Choroid plexus epithelial cell (primary cell): ENCODE measurements around the gene RANBP3.

Experiments used
- DNase-seq: peaks from one replicate; pipeline ENCODE4 v3.0.0-alpha.2; 2010; ENCODE audit warnings: low read depth
- H3K4me3 ChIP-seq: 2 replicates; pipeline ENCODE4 v1.5.1; 2011; ENCODE audit warnings: low read depth, mild to moderate bottlenecking, control low read depth, low read length, moderate library complexity
- CTCF ChIP-seq: conservative IDR thresholded peaks from 2 replicates; pipeline ENCODE4 v1.5.1; 2011; ENCODE audit warnings: low read depth, mild to moderate bottlenecking, control low read depth, inconsistent platforms, low read length, moderate library complexity

RANBP3 gene

GRCh38 chr19:5931251-5931650, 46.7 kb downstream of the RANBP3 start:
- TF ChIP-seq CTCF: no peak
- no peak overlapping the region for H3K4me3 ChIP-seq
- DNase-seq: no peak

- DNase-seq: no peak
- H3K4me3 ChIP-seq: no peak overlapping the region
- TF ChIP-seq CTCF: no peak
These were observed 48.3 kb downstream of the RANBP3 start for GRCh38 chr19:5929625-5930024.

GRCh38 chr19:5929179-5929578, 48.8 kb downstream of the RANBP3 start:
- DNase-seq: no peak
- no peak for TF ChIP-seq CTCF
- H3K4me3 ChIP-seq: no peak overlapping the region

- no peak for DNase-seq
- no peak overlapping the region for H3K4me3 ChIP-seq
- no peak for TF ChIP-seq CTCF
These were observed 50.5 kb downstream of the RANBP3 start for GRCh38 chr19:5927441-5927821.

- no peak for TF ChIP-seq CTCF
- H3K4me3 ChIP-seq: no peak overlapping the region
- peak; percentile 67 for DNase-seq
These were observed 51.1 kb downstream of the RANBP3 start for GRCh38 chr19:5926641-5927440.

- TF ChIP-seq CTCF: no peak
- no peak for DNase-seq
- no peak overlapping the region for H3K4me3 ChIP-seq
These were observed 52.0 kb downstream of the RANBP3 start for GRCh38 chr19:5925830-5926427.

GRCh38 chr19:5923356-5923755, 54.6 kb downstream of the RANBP3 start:
- no peak for DNase-seq
- no peak overlapping the region for H3K4me3 ChIP-seq
- TF ChIP-seq CTCF: no peak
